Measurements from ENCODE around the gene KCNK15.

GRCh38 chr20:44714701-44715498 is 30.8 kb upstream of the KCNK15 start, which contains the start of gene CCN5:
- TF ChIP-seq CTCF (IDR thresholded peaks at IDR 0.05; ENCODE audit: low read depth, low read length, missing input control) (no peak), REST (IDR thresholded peaks at IDR 0.05) (no peak), EGR1 (IDR thresholded peaks at IDR 0.05; ENCODE audit: low read depth in 2 of 2) (no peak), YY1 (IDR thresholded peaks at IDR 0.05) (no peak), TAF1 (conservative IDR thresholded peaks at IDR 0.05) (no peak), GABPA (IDR thresholded peaks at IDR 0.05 in 1 of 2, conservative IDR thresholded peaks at IDR 0.05 in 1 of 2) (no peak), SP1 (IDR thresholded peaks at IDR 0.05) (no peak), RAD21 (IDR thresholded peaks at IDR 0.05) (no peak), MAX (IDR thresholded peaks at IDR 0.05) (no peak), NR2F2 (IDR thresholded peaks at IDR 0.05) (peak; percentile 20)
